HS-27A (cell line): ENCODE data around the gene BPIFB2.

Source experiments
- DNase-seq: peaks from one replicate; pipeline ENCODE4 v3.0.0-alpha.2; 2012; ENCODE audit warnings: low read depth, missing footprints

The BPIFB2 gene

GRCh38 chr20:33022694-33023438 is 15.4 kb downstream of the BPIFB2 start:
- no peak for DNase-seq

GRCh38 chr20:33023439-33024242 is 16.1 kb downstream of the BPIFB2 start:
- no peak for DNase-seq

GRCh38 chr20:33024243-33024560 is 16.7 kb downstream of the BPIFB2 start:
- DNase-seq, result no peak

GRCh38 chr20:33024609-33025317 is 17.3 kb downstream of the BPIFB2 start:
- DNase-seq, result no peak

GRCh38 chr20:33025318-33025876 is 17.9 kb downstream of the BPIFB2 start:
- DNase-seq, result no peak

- DNase-seq, result no peak
These were observed 18.7 kb downstream of the BPIFB2 start for GRCh38 chr20:33026072-33026778.

- no peak for DNase-seq
These were observed 19.6 kb downstream of the BPIFB2 start for GRCh38 chr20:33026779-33027759.

- DNase-seq, result no peak
These were observed 20.6 kb downstream of the BPIFB2 start for GRCh38 chr20:33027769-33028751.

- no peak for DNase-seq
These were observed 21.4 kb downstream of the BPIFB2 start for GRCh38 chr20:33028875-33029274.

GRCh38 chr20:33030076-33030475 is 22.6 kb downstream of the BPIFB2 start:
- no peak for DNase-seq

GRCh38 chr20:33030569-33030968 is 23.1 kb downstream of the BPIFB2 start:
- no peak for DNase-seq

- DNase-seq, result no peak
These were observed 24.0 kb downstream of the BPIFB2 start, which contains the start of gene BPIFB6 for GRCh38 chr20:33031531-33031930. Gene BPIFB6, plus strand, starts transcription at chr20:33031648. Its CDS starts 0 bp downstream, at chr20:33031648.

GRCh38 chr20:33032555-33032954 is 25.1 kb downstream of the BPIFB2 start:
- no peak for DNase-seq

- DNase-seq, result no peak
These were observed 25.9 kb downstream of the BPIFB2 start for GRCh38 chr20:33033381-33033780.

- DNase-seq, result no peak
These were observed 26.6 kb downstream of the BPIFB2 start for GRCh38 chr20:33034115-33034514.

- DNase-seq, result no peak
These were observed 27.5 kb downstream of the BPIFB2 start for GRCh38 chr20:33034901-33035492.

- no peak for DNase-seq
These were observed 30.0 kb downstream of the BPIFB2 start for GRCh38 chr20:33037456-33037855.

- no peak for DNase-seq
These were observed 30.7 kb downstream of the BPIFB2 start for GRCh38 chr20:33038243-33038642.

- DNase-seq, result no peak
These were observed 34.9 kb downstream of the BPIFB2 start for GRCh38 chr20:33042430-33042829.
